ENCODE measurements around the gene DLGAP1. TPM values are rescaled to one million over a fixed set of nuclear protein-coding genes. Genes with fewer than 3 reads are reported as not detected.

DLGAP1 gene
- total and polyA plus RNA-seq, 4 donors: 0.06 to 1.2 (median 0.17) TPM; not detected in 1

DNA sequence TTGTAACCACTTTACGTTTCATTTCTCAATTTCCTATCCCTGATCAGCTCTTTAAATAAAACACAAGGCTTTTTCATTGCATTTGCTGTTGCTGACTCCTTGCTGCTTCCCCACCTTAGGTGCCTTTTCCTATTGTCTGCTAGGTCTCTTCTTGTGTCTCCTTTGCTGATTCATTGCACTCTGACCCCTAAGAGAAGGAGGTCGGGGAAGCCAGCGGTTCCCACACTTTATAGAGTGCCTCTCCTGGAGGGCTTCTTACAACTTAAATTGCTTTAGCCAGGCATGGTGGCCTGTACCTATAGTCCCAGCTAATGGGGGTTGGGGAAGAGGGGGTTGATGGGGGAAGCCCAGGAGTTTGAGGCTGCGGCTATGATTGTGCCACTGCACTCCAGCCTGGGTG, 495.0 kb downstream of the DLGAP1 start:
- no peak overlapping the region for H3K9ac ChIP-seq (ENCODE audit: low read depth in 1 of 2, low read length in 2 of 2)
- TF ChIP-seq, protein P1, sequence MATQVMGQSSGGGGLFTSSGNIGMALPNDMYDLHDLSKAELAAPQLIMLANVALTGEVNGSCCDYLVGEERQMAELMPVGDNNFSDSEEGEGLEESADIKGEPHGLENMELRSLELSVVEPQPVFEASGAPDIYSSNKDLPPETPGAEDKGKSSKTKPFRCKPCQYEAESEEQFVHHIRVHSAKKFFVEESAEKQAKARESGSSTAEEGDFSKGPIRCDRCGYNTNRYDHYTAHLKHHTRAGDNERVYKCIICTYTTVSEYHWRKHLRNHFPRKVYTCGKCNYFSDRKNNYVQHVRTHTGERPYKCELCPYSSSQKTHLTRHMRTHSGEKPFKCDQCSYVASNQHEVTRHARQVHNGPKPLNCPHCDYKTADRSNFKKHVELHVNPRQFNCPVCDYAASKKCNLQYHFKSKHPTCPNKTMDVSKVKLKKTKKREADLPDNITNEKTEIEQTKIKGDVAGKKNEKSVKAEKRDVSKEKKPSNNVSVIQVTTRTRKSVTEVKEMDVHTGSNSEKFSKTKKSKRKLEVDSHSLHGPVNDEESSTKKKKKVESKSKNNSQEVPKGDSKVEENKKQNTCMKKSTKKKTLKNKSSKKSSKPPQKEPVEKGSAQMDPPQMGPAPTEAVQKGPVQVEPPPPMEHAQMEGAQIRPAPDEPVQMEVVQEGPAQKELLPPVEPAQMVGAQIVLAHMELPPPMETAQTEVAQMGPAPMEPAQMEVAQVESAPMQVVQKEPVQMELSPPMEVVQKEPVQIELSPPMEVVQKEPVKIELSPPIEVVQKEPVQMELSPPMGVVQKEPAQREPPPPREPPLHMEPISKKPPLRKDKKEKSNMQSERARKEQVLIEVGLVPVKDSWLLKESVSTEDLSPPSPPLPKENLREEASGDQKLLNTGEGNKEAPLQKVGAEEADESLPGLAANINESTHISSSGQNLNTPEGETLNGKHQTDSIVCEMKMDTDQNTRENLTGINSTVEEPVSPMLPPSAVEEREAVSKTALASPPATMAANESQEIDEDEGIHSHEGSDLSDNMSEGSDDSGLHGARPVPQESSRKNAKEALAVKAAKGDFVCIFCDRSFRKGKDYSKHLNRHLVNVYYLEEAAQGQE (IDR thresholded peaks at IDR 0.05): no peak
- no peak for TF ChIP-seq RAD21 (IDR thresholded peaks at IDR 0.05)

DNA sequence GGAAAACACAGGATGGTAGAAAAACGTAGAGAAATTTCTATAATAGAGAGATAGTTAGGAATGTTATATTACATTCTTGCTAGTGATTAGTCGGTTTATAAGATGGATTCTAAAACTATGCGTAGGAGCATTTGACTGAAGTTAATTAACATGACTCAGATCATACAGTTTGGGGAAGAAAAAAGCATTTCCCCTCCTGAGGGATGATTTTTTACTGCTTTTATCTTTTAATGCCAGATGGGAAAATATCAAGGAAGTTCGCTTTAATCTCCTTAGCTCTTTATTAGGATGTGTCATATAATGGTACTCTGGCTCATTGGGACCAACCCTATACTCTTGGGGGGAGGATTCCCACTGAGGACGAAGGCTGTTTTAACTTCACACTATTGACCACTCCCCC, 503.1 kb downstream of the DLGAP1 start:
- WGBS: 82% methylated on average over 5 of the region's 5 CpGs
- H3K36me3 ChIP-seq (ENCODE audit: control insufficient read depth in 4 of 4, insufficient read depth in 3 of 4, low read depth in 1 of 4, low read length in 3 of 4): no peaks in the 10 kb centered on the region

More for the DNA sequence above, 495.0 kb downstream of the DLGAP1 start:
- H3K27me3 ChIP-seq (ENCODE audit: control insufficient read depth in 4 of 4, insufficient read depth in 4 of 4, low read length in 3 of 4): peaks cover 0 to 2% (median 0%) of the 10 kb centered on the region in 4 donors
- H3K4me1 ChIP-seq (ENCODE audit: control insufficient read depth in 4 of 4, insufficient read depth in 4 of 4, low read length in 3 of 4): no peaks in the 10 kb centered on the region
- H3K27ac ChIP-seq (ENCODE audit: low read depth in 1 of 2, low read length in 2 of 2): no peak overlapping the region
- DNase-seq (ENCODE audit: low spot score): no peak
- WGBS: 85% methylated on average over 4 of the region's 4 CpGs
- H3K36me3 ChIP-seq (ENCODE audit: control insufficient read depth in 4 of 4, insufficient read depth in 3 of 4, low read depth in 1 of 4, low read length in 3 of 4): no peaks in the 10 kb centered on the region
- no peaks in the 10 kb centered on the region for H3K9me3 ChIP-seq (ENCODE audit: control insufficient read depth in 4 of 4, low read length in 3 of 4)
- no peak overlapping the region for H3K4me3 ChIP-seq (ENCODE audit: low read depth in 1 of 3, low read length in 3 of 3)

DNA sequence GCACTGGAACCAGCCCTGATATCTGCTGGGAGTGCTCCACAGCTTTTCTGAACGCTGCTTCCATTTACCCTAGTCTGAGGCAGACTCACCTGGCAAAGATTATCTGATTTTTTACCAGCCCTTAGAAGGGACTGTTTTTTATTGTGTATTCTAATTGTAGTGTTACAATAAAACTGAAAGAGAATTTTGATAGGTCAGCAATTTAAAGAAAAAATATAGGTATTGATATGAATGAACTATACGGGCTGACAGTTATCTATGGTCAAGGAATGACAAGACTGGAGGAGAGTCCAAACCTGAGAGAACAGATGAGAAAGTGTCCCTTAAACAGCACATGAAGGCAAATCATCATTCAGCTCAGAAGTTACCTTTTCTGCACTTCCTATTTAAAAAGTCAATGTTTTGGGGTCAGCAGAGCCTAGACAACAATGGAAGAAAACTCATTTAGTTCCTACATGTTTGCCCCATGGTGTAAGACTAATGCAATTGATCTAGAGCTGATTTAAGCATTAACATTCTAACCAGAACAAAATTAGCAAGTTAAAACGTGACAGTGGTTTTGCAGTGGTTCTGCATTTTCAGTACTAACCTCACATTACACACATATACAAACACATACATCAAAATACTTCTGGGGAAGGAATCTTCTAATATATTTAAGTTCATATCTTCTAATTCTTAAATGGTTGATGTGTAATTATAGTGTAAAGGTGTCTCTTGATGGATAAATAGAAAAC, 504.3 kb downstream of the DLGAP1 start:
- DNase-seq (ENCODE audit: low spot score): no peak
- Histone ChIP-seq H3K36me3 (ENCODE audit: control insufficient read depth in 4 of 4, insufficient read depth in 3 of 4, low read depth in 1 of 4, low read length in 3 of 4) (no peaks in the 10 kb centered on the region), H3K27ac (ENCODE audit: low read depth in 1 of 2, low read length in 2 of 2) (no peak overlapping the region), H3K4me3 (ENCODE audit: low read depth in 1 of 3, low read length in 3 of 3) (no peak overlapping the region), H3K9me3 (ENCODE audit: control insufficient read depth in 4 of 4, low read length in 3 of 4) (no peaks in the 10 kb centered on the region), H3K4me1 (ENCODE audit: control insufficient read depth in 4 of 4, insufficient read depth in 4 of 4, low read length in 3 of 4) (no peaks in the 10 kb centered on the region), H3K27me3 (ENCODE audit: control insufficient read depth in 4 of 4, insufficient read depth in 4 of 4, low read length in 3 of 4) (no peaks in the 10 kb centered on the region), H3K9ac (ENCODE audit: low read depth in 1 of 2, low read length in 2 of 2) (no peak overlapping the region)
- WGBS: 75% methylated on average over 3 of the region's 3 CpGs
- no peak for TF ChIP-seq TAF1 (conservative IDR thresholded peaks at IDR 0.05)
- no peak for TF ChIP-seq JUND (IDR thresholded peaks at IDR 0.05)
- TF ChIP-seq, protein P2, sequence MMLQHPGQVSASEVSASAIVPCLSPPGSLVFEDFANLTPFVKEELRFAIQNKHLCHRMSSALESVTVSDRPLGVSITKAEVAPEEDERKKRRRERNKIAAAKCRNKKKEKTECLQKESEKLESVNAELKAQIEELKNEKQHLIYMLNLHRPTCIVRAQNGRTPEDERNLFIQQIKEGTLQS (IDR thresholded peaks at IDR 0.05): no peak
- TF ChIP-seq GABPA (IDR thresholded peaks at IDR 0.05 in 1 of 2, conservative IDR thresholded peaks at IDR 0.05 in 1 of 2): no peak
- TF ChIP-seq, protein P3, sequence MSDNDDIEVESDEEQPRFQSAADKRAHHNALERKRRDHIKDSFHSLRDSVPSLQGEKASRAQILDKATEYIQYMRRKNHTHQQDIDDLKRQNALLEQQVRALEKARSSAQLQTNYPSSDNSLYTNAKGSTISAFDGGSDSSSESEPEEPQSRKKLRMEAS (IDR thresholded peaks at IDR 0.05): no peak
- TF ChIP-seq, protein P4, sequence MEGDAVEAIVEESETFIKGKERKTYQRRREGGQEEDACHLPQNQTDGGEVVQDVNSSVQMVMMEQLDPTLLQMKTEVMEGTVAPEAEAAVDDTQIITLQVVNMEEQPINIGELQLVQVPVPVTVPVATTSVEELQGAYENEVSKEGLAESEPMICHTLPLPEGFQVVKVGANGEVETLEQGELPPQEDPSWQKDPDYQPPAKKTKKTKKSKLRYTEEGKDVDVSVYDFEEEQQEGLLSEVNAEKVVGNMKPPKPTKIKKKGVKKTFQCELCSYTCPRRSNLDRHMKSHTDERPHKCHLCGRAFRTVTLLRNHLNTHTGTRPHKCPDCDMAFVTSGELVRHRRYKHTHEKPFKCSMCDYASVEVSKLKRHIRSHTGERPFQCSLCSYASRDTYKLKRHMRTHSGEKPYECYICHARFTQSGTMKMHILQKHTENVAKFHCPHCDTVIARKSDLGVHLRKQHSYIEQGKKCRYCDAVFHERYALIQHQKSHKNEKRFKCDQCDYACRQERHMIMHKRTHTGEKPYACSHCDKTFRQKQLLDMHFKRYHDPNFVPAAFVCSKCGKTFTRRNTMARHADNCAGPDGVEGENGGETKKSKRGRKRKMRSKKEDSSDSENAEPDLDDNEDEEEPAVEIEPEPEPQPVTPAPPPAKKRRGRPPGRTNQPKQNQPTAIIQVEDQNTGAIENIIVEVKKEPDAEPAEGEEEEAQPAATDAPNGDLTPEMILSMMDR (IDR thresholded peaks at IDR 0.05; ENCODE audit: low read depth, low read length, missing input control): no peak
- TF ChIP-seq SP1 (IDR thresholded peaks at IDR 0.05): no peak
- no peak for TF ChIP-seq FOXA2 (IDR thresholded peaks at IDR 0.05)
- TF ChIP-seq RAD21 (IDR thresholded peaks at IDR 0.05): no peak
- TF ChIP-seq FOXA1 (IDR thresholded peaks at IDR 0.05): no peak
- no peak for TF ChIP-seq HNF4A (conservative IDR thresholded peaks at IDR 0.05)
- TF ChIP-seq, protein P5, sequence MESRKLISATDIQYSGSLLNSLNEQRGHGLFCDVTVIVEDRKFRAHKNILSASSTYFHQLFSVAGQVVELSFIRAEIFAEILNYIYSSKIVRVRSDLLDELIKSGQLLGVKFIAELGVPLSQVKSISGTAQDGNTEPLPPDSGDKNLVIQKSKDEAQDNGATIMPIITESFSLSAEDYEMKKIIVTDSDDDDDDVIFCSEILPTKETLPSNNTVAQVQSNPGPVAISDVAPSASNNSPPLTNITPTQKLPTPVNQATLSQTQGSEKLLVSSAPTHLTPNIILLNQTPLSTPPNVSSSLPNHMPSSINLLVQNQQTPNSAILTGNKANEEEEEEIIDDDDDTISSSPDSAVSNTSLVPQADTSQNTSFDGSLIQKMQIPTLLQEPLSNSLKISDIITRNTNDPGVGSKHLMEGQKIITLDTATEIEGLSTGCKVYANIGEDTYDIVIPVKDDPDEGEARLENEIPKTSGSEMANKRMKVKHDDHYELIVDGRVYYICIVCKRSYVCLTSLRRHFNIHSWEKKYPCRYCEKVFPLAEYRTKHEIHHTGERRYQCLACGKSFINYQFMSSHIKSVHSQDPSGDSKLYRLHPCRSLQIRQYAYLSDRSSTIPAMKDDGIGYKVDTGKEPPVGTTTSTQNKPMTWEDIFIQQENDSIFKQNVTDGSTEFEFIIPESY (IDR thresholded peaks at IDR 0.05): no peak
- no peak for TF ChIP-seq HNF4G (IDR thresholded peaks at IDR 0.05)
- no peak for TF ChIP-seq YY1 (IDR thresholded peaks at IDR 0.05)
- no peak for TF ChIP-seq NR2F2 (IDR thresholded peaks at IDR 0.05)

More for the DNA sequence above, 503.1 kb downstream of the DLGAP1 start:
- H3K4me1 ChIP-seq (ENCODE audit: control insufficient read depth in 4 of 4, insufficient read depth in 4 of 4, low read length in 3 of 4): no peaks in the 10 kb centered on the region
- no peaks in the 10 kb centered on the region for H3K27me3 ChIP-seq (ENCODE audit: control insufficient read depth in 4 of 4, insufficient read depth in 4 of 4, low read length in 3 of 4)
- no peak overlapping the region for H3K9ac ChIP-seq (ENCODE audit: low read depth in 1 of 2, low read length in 2 of 2)
- H3K9me3 ChIP-seq (ENCODE audit: control insufficient read depth in 4 of 4, low read length in 3 of 4): no peaks in the 10 kb centered on the region
- no peak overlapping the region for H3K27ac ChIP-seq (ENCODE audit: low read depth in 1 of 2, low read length in 2 of 2)
- DNase-seq (ENCODE audit: low spot score): no peak
- no peak overlapping the region for H3K4me3 ChIP-seq (ENCODE audit: low read depth in 1 of 3, low read length in 3 of 3)
- TF ChIP-seq YY1 (IDR thresholded peaks at IDR 0.05) (no peak), HNF4G (IDR thresholded peaks at IDR 0.05) (no peak), TAF1 (conservative IDR thresholded peaks at IDR 0.05) (no peak)
- TF ChIP-seq, protein P5 (IDR thresholded peaks at IDR 0.05): no peak

All from liver (tissue), 9 donors.